SK-N-SH (cell line): ENCODE data around the gene LIN9. TPM values are rescaled to one million over a fixed set of nuclear protein-coding genes. Genes with fewer than 3 reads are reported as not detected.

Experiments used
- CTCF ChIA-PET: fragments of 300-600, 350-600 bp; formaldehyde crosslinking; extraction: SDS; loops from one replicate; lab custom pipeline; 2021; lab: Yijun Ruan, JAX
- POLR2A ChIA-PET: fragments of 350-600 bp; sonication (Branson Sonifier 250); formaldehyde crosslinking; extraction: SDS; loops from one replicate; lab custom pipeline; 2020; ENCODE audit warnings: antibody characterized with exemption, inconsistent platforms; lab: Yijun Ruan, JAX
- DNase-seq: peaks from one replicate; pipeline ENCODE4 v3.0.0; 2012
- H2AFZ ChIP-seq: fragments of 200-600 bp; sonication (generic); 2 replicates; pipeline ENCODE4 v1.8.1; 2016; ENCODE audit warnings: antibody characterized with exemption, mild to moderate bottlenecking, low read depth
- H3F3A ChIP-seq: fragments of 200-600 bp; sonication (generic); replicated peaks from 2 replicates; pipeline ENCODE3; 2016; ENCODE audit warnings: antibody characterized with exemption, mild to moderate bottlenecking; ENCODE audit not compliant: insufficient read depth
- H3K27ac ChIP-seq, 2 experiments: fragments of 200-500 bp in 1 of 2; fragments of 200-600 bp in 1 of 2; sonication (Bioruptor generic) in 1 of 2; sonication (generic), shearing (Covaris generic) in 1 of 2; 2 replicates each; pipeline versions ENCODE4 v1.5.1 to v1.6.1; 2014 to 2016; ENCODE audit warnings: low read depth in 2 of 2, inconsistent platforms in 1 of 2, low read length in 1 of 2, mild to moderate bottlenecking in 1 of 2, mixed read lengths in 1 of 2
- H3K27me3 ChIP-seq: fragments of 200-600 bp; sonication (generic), shearing (Covaris generic); 2 replicates; pipeline ENCODE4 v1.6.1; 2016; ENCODE audit warnings: mixed run types; ENCODE audit not compliant: insufficient read depth
- H3K36me3 ChIP-seq, 2 experiments: fragments of 200-500 bp in 1 of 2; fragments of 200-600 bp in 1 of 2; sonication (Bioruptor generic) in 1 of 2; sonication (generic) in 1 of 2; replicated peaks in 1 of 2; 2 replicates each; pipeline versions ENCODE3 to v1.5.1; 2014 to 2016; ENCODE audit warnings: low read length in 1 of 2, mild to moderate bottlenecking in 1 of 2; ENCODE audit not compliant: insufficient read depth in 2 of 2, control insufficient read depth in 1 of 2
- H3K4me1 ChIP-seq, 2 experiments: fragments of 200-500 bp in 1 of 2; fragments of 200-600 bp in 1 of 2; sonication (Bioruptor generic) in 1 of 2; sonication (generic), shearing (Covaris generic) in 1 of 2; 2 replicates each; pipeline versions ENCODE4 v1.5.1 to v1.6.1; 2014 to 2016; ENCODE audit warnings: low read depth in 1 of 2, low read length in 1 of 2, mixed run types in 1 of 2; ENCODE audit not compliant: insufficient read depth in 2 of 2, control insufficient read depth in 1 of 2
- H3K4me2 ChIP-seq: fragments of 200-600 bp; sonication (generic), shearing (Covaris generic); 2 replicates; pipeline ENCODE4 v1.6.1; 2017; ENCODE audit warnings: mixed run types
- H3K4me3 ChIP-seq, 2 experiments: fragments of 200-500 bp in 1 of 2; fragments of 200-600 bp in 1 of 2; sonication (Bioruptor generic) in 1 of 2; sonication (generic), shearing (Covaris generic) in 1 of 2; 2 replicates each; pipeline versions ENCODE4 v1.5.1 to v1.8.1; 2014 to 2016; ENCODE audit warnings: low read depth in 2 of 2, inconsistent platforms in 1 of 2, low read length in 1 of 2, mild to moderate bottlenecking in 1 of 2, mixed read lengths in 1 of 2, moderate library complexity in 1 of 2
- H3K79me2 ChIP-seq: fragments of 200-600 bp; sonication (generic); 2 replicates; pipeline ENCODE4 v1.8.1; 2017; ENCODE audit warnings: mild to moderate bottlenecking; ENCODE audit not compliant: insufficient read depth
- H3K9ac ChIP-seq: fragments of 200-600 bp; sonication (generic); 2 replicates; pipeline ENCODE4 v1.6.1; 2017; ENCODE audit warnings: mixed run types
- H3K9me2 ChIP-seq: fragments of 200-600 bp; sonication (generic); 2 replicates; pipeline ENCODE4 v1.6.1; 2017; ENCODE audit warnings: mixed run types
- H3K9me3 ChIP-seq: fragments of 200-600 bp; sonication (generic); 2 replicates; pipeline ENCODE4 v1.6.1; 2017; ENCODE audit warnings: mixed run types, mild to moderate bottlenecking, moderate library complexity
- H4K20me1 ChIP-seq: fragments of 200-600 bp; sonication (generic); 2 replicates; pipeline ENCODE4 v1.6.1; 2017; ENCODE audit warnings: mild to moderate bottlenecking, mixed run types; ENCODE audit not compliant: insufficient read depth
- ELF1 ChIP-seq: IDR thresholded peaks from 2 replicates; pipeline ENCODE4 v1.4.0; 2012
- FOSL2 ChIP-seq: IDR thresholded peaks from 2 replicates; pipeline ENCODE4 v1.4.0; 2012; ENCODE audit warnings: low read depth, mild to moderate bottlenecking, moderate library complexity, borderline replicate concordance
- FOXJ3 ChIP-seq: sonication (generic); formaldehyde crosslinking; IDR thresholded peaks from 2 replicates; pipeline ENCODE4 v1.5.1; 2020; ENCODE audit warnings: mild to moderate bottlenecking, missing genetic modification reagents
- FOXM1 ChIP-seq: IDR thresholded peaks from 2 replicates; pipeline ENCODE4 v1.4.0; 2012; ENCODE audit warnings: low read depth, mild to moderate bottlenecking
- MXI1 ChIP-seq: IDR thresholded peaks from 2 replicates; pipeline ENCODE4 v1.6.1; 2012; ENCODE audit warnings: mild to moderate bottlenecking, low read depth, low read length, improper control_type of control experiment
- NRF1 ChIP-seq: IDR thresholded peaks from 2 replicates; pipeline ENCODE4 v1.6.1; 2012; ENCODE audit warnings: low read depth, mild to moderate bottlenecking, low read length
- RFX5 ChIP-seq: IDR thresholded peaks from 2 replicates; pipeline ENCODE4 v1.6.1; 2012; ENCODE audit warnings: mild to moderate bottlenecking, improper control_type of control experiment, low read length
- TAF1 ChIP-seq: IDR thresholded peaks from 2 replicates; pipeline ENCODE4 v1.6.1; 2012; ENCODE audit warnings: low read depth, mild to moderate bottlenecking, low read length, moderate library complexity, borderline replicate concordance
- TCF12 ChIP-seq: IDR thresholded peaks from 2 replicates; pipeline ENCODE4 v1.4.0; 2012
- YY1 ChIP-seq: IDR thresholded peaks from 2 replicates; pipeline ENCODE4 v1.4.0; 2012; ENCODE audit warnings: low read depth, mild to moderate bottlenecking
- WGBS: methylation state at CpG from one replicate; pipeline ENCODE4 v1.1.6; 2017; ENCODE audit warnings: low lambda C conversion rate; 5-methylcytosine and 5-hydroxymethylcytosine counted together
- polyA plus RNA-seq, 3 experiments: library from polyadenylated mRNA; depleted of rRNA; stranded (reverse); fragments of >200 nt; gene quantifications; 2 replicates each; pipeline ENCODE4 v1.2.3, GENCODE V29; 2012
- TF ChIP-seq, protein P1 (sequence below): IDR thresholded peaks from 2 replicates; pipeline ENCODE4 v1.6.1; 2012; ENCODE audit warnings: mild to moderate bottlenecking, low read depth, low read length, moderate library complexity
- TF ChIP-seq, protein P2 (sequence below): fragments of 150-350 bp; IDR thresholded peaks from 2 replicates; pipeline ENCODE4 v1.6.1; 2017; ENCODE audit warnings: antibody characterized with exemption, low read length, low read depth, borderline replicate concordance
- TF ChIP-seq, protein P3 (sequence below): IDR thresholded peaks from 2 replicates; pipeline ENCODE4 v1.4.0; 2012; ENCODE audit warnings: low read depth
- TF ChIP-seq, protein P4 (sequence below): IDR thresholded peaks from 2 replicates; pipeline ENCODE4 v1.4.0; 2012; ENCODE audit warnings: low read depth, borderline replicate concordance
- TF ChIP-seq, protein P5 (sequence below): fragments of 150-350 bp; IDR thresholded peaks from 2 replicates; pipeline ENCODE4 v1.6.1; 2016; ENCODE audit warnings: mild to moderate bottlenecking, low read depth, low read length
- TF ChIP-seq, protein P6 (sequence below): fragments of 200-600 bp; sonication (generic); IDR thresholded peaks from 2 replicates; pipeline ENCODE4 v1.6.1; 2017; ENCODE audit warnings: antibody characterized with exemption, mild to moderate bottlenecking, moderate library complexity
- TF ChIP-seq, protein P7 (sequence below): IDR thresholded peaks from 2 replicates; pipeline ENCODE4 v1.4.0; 2012; ENCODE audit warnings: low read depth, borderline replicate concordance

LIN9 gene
- polyA plus RNA-seq, 1 of the 3 experiments (the other 2 are of a cell fraction), result 1.7 TPM

DNA sequence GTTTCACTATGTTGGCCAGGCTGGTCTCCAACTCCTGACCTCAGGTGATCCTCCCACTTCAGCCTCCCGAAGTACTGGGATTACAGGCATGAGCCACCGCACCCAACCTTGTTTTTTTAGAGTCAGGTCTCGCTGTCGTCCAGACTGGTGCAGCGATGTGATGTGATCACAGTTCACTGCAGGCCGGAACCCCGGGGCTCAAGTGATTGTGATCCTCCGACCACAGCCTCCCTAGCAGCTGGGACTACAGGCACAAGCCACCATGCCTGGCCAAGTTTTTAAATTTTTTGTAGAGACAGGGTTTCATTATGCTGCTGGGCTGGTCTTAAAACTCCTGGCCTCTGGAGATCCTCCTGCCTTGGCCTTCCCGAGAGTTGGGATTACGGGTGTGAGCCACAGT, 46.1 kb upstream of the LIN9 start (continued):
- TF ChIP-seq, protein P1, sequence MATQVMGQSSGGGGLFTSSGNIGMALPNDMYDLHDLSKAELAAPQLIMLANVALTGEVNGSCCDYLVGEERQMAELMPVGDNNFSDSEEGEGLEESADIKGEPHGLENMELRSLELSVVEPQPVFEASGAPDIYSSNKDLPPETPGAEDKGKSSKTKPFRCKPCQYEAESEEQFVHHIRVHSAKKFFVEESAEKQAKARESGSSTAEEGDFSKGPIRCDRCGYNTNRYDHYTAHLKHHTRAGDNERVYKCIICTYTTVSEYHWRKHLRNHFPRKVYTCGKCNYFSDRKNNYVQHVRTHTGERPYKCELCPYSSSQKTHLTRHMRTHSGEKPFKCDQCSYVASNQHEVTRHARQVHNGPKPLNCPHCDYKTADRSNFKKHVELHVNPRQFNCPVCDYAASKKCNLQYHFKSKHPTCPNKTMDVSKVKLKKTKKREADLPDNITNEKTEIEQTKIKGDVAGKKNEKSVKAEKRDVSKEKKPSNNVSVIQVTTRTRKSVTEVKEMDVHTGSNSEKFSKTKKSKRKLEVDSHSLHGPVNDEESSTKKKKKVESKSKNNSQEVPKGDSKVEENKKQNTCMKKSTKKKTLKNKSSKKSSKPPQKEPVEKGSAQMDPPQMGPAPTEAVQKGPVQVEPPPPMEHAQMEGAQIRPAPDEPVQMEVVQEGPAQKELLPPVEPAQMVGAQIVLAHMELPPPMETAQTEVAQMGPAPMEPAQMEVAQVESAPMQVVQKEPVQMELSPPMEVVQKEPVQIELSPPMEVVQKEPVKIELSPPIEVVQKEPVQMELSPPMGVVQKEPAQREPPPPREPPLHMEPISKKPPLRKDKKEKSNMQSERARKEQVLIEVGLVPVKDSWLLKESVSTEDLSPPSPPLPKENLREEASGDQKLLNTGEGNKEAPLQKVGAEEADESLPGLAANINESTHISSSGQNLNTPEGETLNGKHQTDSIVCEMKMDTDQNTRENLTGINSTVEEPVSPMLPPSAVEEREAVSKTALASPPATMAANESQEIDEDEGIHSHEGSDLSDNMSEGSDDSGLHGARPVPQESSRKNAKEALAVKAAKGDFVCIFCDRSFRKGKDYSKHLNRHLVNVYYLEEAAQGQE, result no peak
- no peak for TF ChIP-seq RFX5
- TF ChIP-seq, protein P2, sequence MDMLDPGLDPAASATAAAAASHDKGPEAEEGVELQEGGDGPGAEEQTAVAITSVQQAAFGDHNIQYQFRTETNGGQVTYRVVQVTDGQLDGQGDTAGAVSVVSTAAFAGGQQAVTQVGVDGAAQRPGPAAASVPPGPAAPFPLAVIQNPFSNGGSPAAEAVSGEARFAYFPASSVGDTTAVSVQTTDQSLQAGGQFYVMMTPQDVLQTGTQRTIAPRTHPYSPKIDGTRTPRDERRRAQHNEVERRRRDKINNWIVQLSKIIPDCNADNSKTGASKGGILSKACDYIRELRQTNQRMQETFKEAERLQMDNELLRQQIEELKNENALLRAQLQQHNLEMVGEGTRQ, result no peak

DNA sequence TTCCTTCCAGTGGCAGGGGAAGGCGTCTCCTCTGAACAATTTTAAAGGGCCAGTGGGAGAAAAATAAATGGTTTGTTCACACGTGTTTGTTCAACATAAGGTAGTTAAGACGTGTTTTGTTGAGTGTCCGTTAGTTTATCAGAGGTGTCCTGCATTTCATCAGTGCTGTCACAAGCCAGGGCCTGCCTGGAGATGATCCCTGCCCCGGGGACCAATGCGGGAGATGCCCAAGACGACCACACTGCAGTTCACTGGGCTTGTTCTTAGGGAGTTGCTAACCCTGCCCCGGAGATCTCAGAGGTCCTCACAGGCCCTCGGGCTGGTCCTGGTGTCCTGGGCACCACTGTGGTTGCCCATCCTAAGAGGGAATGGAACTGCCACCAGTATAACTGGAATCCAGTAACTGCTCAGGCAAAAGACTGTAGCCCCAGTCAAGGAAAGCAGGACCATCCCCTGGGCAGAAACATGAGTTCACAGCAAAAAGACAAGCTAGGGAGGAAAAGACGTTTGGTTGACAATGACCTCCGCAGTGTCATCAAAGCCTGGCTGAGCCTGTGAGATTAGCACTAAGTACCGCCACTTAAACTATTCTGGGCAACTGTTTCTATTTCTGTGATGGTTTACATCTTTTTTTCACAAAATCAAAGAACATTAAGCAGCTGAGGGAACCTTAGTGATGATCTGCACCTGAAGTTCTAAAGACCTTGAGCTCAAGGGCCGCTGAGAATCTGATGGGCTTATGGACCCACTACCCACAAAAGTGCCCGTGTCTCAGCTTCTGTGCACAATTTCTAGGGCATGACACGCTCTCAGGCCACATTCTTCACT, 44.9 kb upstream of the LIN9 start:
- Histone ChIP-seq H4K20me1 (no peaks in the 10 kb centered on the region), H3K4me3 (no peak overlapping the region), H3K4me1 (peaks cover 0 to 33% of the 10 kb centered on the region in 2 experiments; a peak in 1 of 4 replicates), H3K79me2 (no peaks in the 10 kb centered on the region), H3K9ac (no peak overlapping the region), H3K4me2 (no peak overlapping the region), H3K9me3 (no peaks in the 10 kb centered on the region), H3K9me2 (no peaks in the 10 kb centered on the region), H2AFZ (no peak overlapping the region), H3K27ac (no peak overlapping the region), H3K36me3 (peaks cover 0 to 12% of the 10 kb centered on the region in 2 experiments), H3F3A (no peaks in the 10 kb centered on the region), H3K27me3 (no peaks in the 10 kb centered on the region)
- DNase-seq, result no peak
- ChIA-PET CTCF (interaction anchor here (1.2 to 1.5 kb wide), 4 partner anchors 14 to 230 kb away, joined by 3 to 4 read pairs (median 4); partner anchors contain the start of gene PARP1), POLR2A (interaction anchor here (1.1 kb wide), 1 partner anchor 8 kb away, joined by 4 read pairs; no protein-coding TSS in a partner anchor)
- WGBS, result 72% methylated on average over 11 of the region's 15 CpGs
- TF ChIP-seq, protein P3, sequence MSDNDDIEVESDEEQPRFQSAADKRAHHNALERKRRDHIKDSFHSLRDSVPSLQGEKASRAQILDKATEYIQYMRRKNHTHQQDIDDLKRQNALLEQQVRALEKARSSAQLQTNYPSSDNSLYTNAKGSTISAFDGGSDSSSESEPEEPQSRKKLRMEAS, result no peak
- no peak for TF ChIP-seq NRF1
- no peak for TF ChIP-seq FOSL2
- TF ChIP-seq ELF1, result no peak
- TF ChIP-seq YY1, result no peak
- TF ChIP-seq, protein P4, sequence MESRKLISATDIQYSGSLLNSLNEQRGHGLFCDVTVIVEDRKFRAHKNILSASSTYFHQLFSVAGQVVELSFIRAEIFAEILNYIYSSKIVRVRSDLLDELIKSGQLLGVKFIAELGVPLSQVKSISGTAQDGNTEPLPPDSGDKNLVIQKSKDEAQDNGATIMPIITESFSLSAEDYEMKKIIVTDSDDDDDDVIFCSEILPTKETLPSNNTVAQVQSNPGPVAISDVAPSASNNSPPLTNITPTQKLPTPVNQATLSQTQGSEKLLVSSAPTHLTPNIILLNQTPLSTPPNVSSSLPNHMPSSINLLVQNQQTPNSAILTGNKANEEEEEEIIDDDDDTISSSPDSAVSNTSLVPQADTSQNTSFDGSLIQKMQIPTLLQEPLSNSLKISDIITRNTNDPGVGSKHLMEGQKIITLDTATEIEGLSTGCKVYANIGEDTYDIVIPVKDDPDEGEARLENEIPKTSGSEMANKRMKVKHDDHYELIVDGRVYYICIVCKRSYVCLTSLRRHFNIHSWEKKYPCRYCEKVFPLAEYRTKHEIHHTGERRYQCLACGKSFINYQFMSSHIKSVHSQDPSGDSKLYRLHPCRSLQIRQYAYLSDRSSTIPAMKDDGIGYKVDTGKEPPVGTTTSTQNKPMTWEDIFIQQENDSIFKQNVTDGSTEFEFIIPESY, result no peak
- no peak for TF ChIP-seq RFX5
- TF ChIP-seq MXI1, result no peak
- TF ChIP-seq, protein P5, sequence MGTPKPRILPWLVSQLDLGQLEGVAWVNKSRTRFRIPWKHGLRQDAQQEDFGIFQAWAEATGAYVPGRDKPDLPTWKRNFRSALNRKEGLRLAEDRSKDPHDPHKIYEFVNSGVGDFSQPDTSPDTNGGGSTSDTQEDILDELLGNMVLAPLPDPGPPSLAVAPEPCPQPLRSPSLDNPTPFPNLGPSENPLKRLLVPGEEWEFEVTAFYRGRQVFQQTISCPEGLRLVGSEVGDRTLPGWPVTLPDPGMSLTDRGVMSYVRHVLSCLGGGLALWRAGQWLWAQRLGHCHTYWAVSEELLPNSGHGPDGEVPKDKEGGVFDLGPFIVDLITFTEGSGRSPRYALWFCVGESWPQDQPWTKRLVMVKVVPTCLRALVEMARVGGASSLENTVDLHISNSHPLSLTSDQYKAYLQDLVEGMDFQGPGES, result no peak
- no peak for TF ChIP-seq FOXM1
- no peak for TF ChIP-seq TCF12
- TF ChIP-seq, protein P6, sequence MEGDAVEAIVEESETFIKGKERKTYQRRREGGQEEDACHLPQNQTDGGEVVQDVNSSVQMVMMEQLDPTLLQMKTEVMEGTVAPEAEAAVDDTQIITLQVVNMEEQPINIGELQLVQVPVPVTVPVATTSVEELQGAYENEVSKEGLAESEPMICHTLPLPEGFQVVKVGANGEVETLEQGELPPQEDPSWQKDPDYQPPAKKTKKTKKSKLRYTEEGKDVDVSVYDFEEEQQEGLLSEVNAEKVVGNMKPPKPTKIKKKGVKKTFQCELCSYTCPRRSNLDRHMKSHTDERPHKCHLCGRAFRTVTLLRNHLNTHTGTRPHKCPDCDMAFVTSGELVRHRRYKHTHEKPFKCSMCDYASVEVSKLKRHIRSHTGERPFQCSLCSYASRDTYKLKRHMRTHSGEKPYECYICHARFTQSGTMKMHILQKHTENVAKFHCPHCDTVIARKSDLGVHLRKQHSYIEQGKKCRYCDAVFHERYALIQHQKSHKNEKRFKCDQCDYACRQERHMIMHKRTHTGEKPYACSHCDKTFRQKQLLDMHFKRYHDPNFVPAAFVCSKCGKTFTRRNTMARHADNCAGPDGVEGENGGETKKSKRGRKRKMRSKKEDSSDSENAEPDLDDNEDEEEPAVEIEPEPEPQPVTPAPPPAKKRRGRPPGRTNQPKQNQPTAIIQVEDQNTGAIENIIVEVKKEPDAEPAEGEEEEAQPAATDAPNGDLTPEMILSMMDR, result no peak
- TF ChIP-seq, protein P7, sequence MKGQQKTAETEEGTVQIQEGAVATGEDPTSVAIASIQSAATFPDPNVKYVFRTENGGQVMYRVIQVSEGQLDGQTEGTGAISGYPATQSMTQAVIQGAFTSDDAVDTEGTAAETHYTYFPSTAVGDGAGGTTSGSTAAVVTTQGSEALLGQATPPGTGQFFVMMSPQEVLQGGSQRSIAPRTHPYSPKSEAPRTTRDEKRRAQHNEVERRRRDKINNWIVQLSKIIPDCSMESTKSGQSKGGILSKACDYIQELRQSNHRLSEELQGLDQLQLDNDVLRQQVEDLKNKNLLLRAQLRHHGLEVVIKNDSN, result no peak
- TF ChIP-seq FOXJ3 (CRISPR knock-in tag), result no peak
- no peak for TF ChIP-seq TAF1
